GM23338 (cell line): ENCODE results near the gene CCDC27. TPM values are rescaled to one million over a fixed set of nuclear protein-coding genes. Genes with fewer than 3 reads are reported as not detected.

Experiments
- ATAC-seq: fragments of 200-7000 bp; cut with Tn5 transposase; 3 replicates; pipeline ENCODE4 v1.9.1; 2020
- DNase-seq: peaks from one replicate; pipeline ENCODE4 v3.0.0-alpha.2; 2015; ENCODE audit warnings: low spot score
- H2AFZ ChIP-seq: fragments of 200-600 bp; sonication (generic); 2 replicates; pipeline ENCODE4 v1.8.0; 2016; ENCODE audit warnings: antibody characterized with exemption, mild to moderate bottlenecking, moderate library complexity
- H3F3A ChIP-seq: fragments of 200-600 bp; sonication (generic); replicated peaks from 2 replicates; pipeline ENCODE4 v1.8.0; 2017; ENCODE audit warnings: antibody characterized with exemption, mixed run types, low read depth
- H3K27ac ChIP-seq: fragments of 200-600 bp; sonication (generic); 2 replicates; pipeline ENCODE4 v1.6.1; 2016; ENCODE audit warnings: low read depth
- H3K27me3 ChIP-seq: fragments of 200-600 bp; sonication (generic); 2 replicates; pipeline ENCODE4 v1.8.0; 2016; ENCODE audit warnings: mild to moderate bottlenecking, mixed run types, moderate library complexity; ENCODE audit not compliant: insufficient read depth
- H3K36me3 ChIP-seq: fragments of 200-600 bp; sonication (generic); 2 replicates; pipeline ENCODE4 v1.8.0; 2016; ENCODE audit warnings: mild to moderate bottlenecking; ENCODE audit not compliant: insufficient read depth
- H3K4me1 ChIP-seq: fragments of 200-600 bp; sonication (generic); 2 replicates; pipeline ENCODE4 v1.8.0; 2016; ENCODE audit warnings: mild to moderate bottlenecking, moderate library complexity; ENCODE audit not compliant: insufficient read depth
- H3K4me2 ChIP-seq: fragments of 200-600 bp; sonication (generic); 2 replicates; pipeline ENCODE4 v1.7.1; 2017; ENCODE audit warnings: mixed run types
- H3K4me3 ChIP-seq: fragments of 200-600 bp; sonication (generic); 2 replicates; pipeline ENCODE4 v1.6.1; 2016; ENCODE audit warnings: mixed run types
- H3K79me2 ChIP-seq: fragments of 200-600 bp; sonication (generic); replicated peaks from 2 replicates; pipeline ENCODE4 v1.8.0; 2017; ENCODE audit warnings: mild to moderate bottlenecking; ENCODE audit not compliant: insufficient read depth
- H3K9me2 ChIP-seq: fragments of 200-600 bp; sonication (generic); 2 replicates; pipeline ENCODE4 v1.8.0; 2017; ENCODE audit not compliant: insufficient read depth
- H4K20me1 ChIP-seq: fragments of 200-600 bp; sonication (generic); replicated peaks from 2 replicates; pipeline ENCODE4 v1.8.0; 2017; ENCODE audit warnings: mild to moderate bottlenecking; ENCODE audit not compliant: insufficient read depth
- H3K27ac Mint-ChIP-seq: 2 replicates; pipeline ENCODE4 v1.8.0; 2020; ENCODE audit warnings: inconsistent platforms, mild to moderate bottlenecking, moderate library complexity, mixed read lengths
- H3K27me3 Mint-ChIP-seq: 3 replicates; pipeline ENCODE4 v1.8.0; 2022; ENCODE audit warnings: low read depth, mild to moderate bottlenecking, moderate library complexity, mixed read lengths, inconsistent platforms; ENCODE audit not compliant: insufficient read depth, poor library complexity
- H3K36me3 Mint-ChIP-seq: 3 replicates; pipeline ENCODE4 v1.8.0; 2021; ENCODE audit warnings: low read depth, mild to moderate bottlenecking, inconsistent platforms, moderate library complexity, mixed read lengths
- H3K4me1 Mint-ChIP-seq: 3 replicates; pipeline ENCODE4 v1.8.0; 2020; ENCODE audit warnings: mild to moderate bottlenecking, inconsistent platforms, mixed read lengths
- H3K4me3 Mint-ChIP-seq: 3 replicates; pipeline ENCODE4 v1.8.0; 2021; ENCODE audit warnings: moderate library complexity, mild to moderate bottlenecking, inconsistent platforms, mixed read lengths
- H3K9me3 Mint-ChIP-seq: 3 replicates; pipeline ENCODE4 v1.8.0; 2020; ENCODE audit warnings: moderate library complexity, mild to moderate bottlenecking, inconsistent platforms, mixed read lengths
- CREB1 ChIP-seq: fragments of 250-450 bp; sonication (Bioruptor Pico); IDR thresholded peaks from 2 replicates; pipeline ENCODE4 v1.5.0; 2020; ENCODE audit warnings: low read depth, mild to moderate bottlenecking, moderate library complexity
- EZH2phosphoT487 ChIP-seq: fragments of 200-600 bp; sonication (generic); IDR thresholded peaks from one replicate; pipeline ENCODE4 v1.8.1; 2018; ENCODE audit warnings: antibody characterized with exemption; ENCODE audit not compliant: unreplicated experiment
- JUNB ChIP-seq: IDR thresholded peaks from one replicate; pipeline ENCODE4 v1.6.1; 2016; ENCODE audit warnings: antibody characterized with exemption; ENCODE audit not compliant: unreplicated experiment
- NANOG ChIP-seq: IDR thresholded peaks from 2 replicates; pipeline ENCODE4 v1.6.1; 2016; ENCODE audit warnings: antibody characterized with exemption, borderline replicate concordance
- POLR2AphosphoS5 ChIP-seq: IDR thresholded peaks from 2 replicates; pipeline ENCODE4 v1.6.1; 2016; ENCODE audit warnings: antibody characterized with exemption, low read depth
- STAT1 ChIP-seq: IDR thresholded peaks from one replicate; pipeline ENCODE4 v1.6.1; 2016; ENCODE audit warnings: antibody characterized with exemption; ENCODE audit not compliant: unreplicated experiment
- ZNF114 ChIP-seq: fragments of 250-450 bp; sonication (Bioruptor Pico); IDR thresholded peaks from 2 replicates; pipeline ENCODE4 v1.5.0; 2020; ENCODE audit warnings: mild to moderate bottlenecking, moderate library complexity
- ZNF331 ChIP-seq: fragments of 250-450 bp; sonication (Bioruptor Pico); IDR thresholded peaks from 2 replicates; pipeline ENCODE4 v1.5.0; 2020; ENCODE audit warnings: low read depth, mild to moderate bottlenecking, moderate library complexity
- polyA plus RNA-seq: library from polyadenylated mRNA; unstranded; fragments of >200 nt; fragmentation: Nextera tagmentation; extraction: Ambion mirVana; gene quantifications from 2 replicates; pipeline ENCODE4 v1.2.1, GENCODE V29; 2016
- total RNA-seq: library from RNA; depleted of rRNA; stranded (reverse); fragments of >200 nt; shearing (Covaris generic); gene quantifications from 2 replicates; pipeline ENCODE4 v1.2.3, GENCODE V29; 2014
- TF ChIP-seq, protein P1 (sequence below), 2 experiments: fragments of 200-600 bp in 1 of 2; sonication (generic) in 1 of 2; conservative IDR thresholded peaks; 2 replicates each; pipeline versions ENCODE4 v1.5.1 to v1.6.1; 2016 to 2017; ENCODE audit warnings: antibody characterized with exemption in 2 of 2, low read depth in 2 of 2, mild to moderate bottlenecking in 2 of 2, moderate library complexity in 1 of 2
- TF ChIP-seq, protein P2 (sequence below): IDR thresholded peaks from one replicate; pipeline ENCODE4 v1.6.1; 2018; ENCODE audit warnings: antibody characterized with exemption; ENCODE audit not compliant: unreplicated experiment
- TF ChIP-seq, protein P3 (sequence below): IDR thresholded peaks from 2 replicates; pipeline ENCODE4 v1.6.1; 2016; ENCODE audit warnings: antibody characterized with exemption

Gene CCDC27
- total and polyA plus RNA-seq, 2 experiments from 2014 or later, result 0.18 to 0.45 TPM

DNA sequence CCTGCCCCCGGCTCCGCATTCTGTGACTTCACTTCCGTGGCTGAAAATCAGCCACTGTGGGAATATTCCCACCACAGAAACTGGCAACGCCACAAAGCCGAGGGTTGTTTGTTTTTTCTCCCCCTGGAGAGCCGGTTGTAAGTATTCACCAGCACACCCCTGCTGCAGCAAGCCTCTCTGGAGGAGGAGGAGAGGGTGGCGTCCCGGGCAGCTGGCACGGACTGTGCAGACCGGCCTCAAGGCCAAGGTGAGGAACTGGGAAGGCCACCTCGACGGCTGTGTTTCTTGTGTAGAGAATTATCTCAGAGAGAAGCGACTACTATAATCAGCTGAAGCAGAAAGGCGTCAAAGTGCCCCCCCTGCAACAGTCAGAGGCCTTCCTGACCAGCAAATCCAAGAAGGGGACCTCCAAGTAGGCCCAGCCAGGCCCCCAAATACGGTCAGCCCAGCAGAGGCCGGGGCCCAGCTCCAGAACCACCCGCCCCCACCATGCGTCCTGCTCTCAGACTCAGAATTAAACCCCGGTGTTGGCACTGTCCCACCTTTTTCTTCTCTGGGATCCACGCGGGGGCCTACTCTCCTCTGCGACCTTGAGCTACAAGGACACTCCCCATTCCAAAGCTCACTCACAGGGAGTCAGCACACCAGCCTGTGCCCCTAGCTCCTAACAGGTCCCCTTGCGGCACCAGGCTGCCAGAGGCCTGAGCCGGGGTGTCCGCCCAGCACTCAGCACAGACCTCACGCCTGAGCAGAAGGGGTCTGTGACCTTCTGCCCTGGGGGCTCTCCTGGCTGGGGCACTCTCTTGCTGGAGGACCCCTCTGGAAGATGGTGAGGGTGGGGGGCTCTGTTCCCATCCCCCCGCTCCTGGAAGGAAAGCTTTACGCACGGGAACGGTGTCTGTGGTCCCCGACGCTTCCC, 19.1 kb downstream of the CCDC27 start:
- Mint-ChIP-seq H3K27me3 (peaks cover 11% of the 10 kb centered on the region), H3K36me3 (peaks cover 6% of the 10 kb centered on the region; the same call in 2 of the 3 replicates), H3K27ac (no peak overlapping the region), H3K4me3 (peak overlapping the region; percentile 69), H3K9me3 (peaks cover 14% of the 10 kb centered on the region), H3K4me1 (peaks cover 19% of the 10 kb centered on the region)
- Histone ChIP-seq H3K27ac (no peak overlapping the region), H3K4me2 (peak overlapping the region; percentile 88), H3K36me3 (no peaks in the 10 kb centered on the region), H3K4me1 (peaks cover 13% of the 10 kb centered on the region; the same call in 1 of the 2 replicates), H3F3A (peaks cover 3% of the 10 kb centered on the region; the same call in 1 of the 2 replicates), H3K79me2 (no peaks in the 10 kb centered on the region), H2AFZ (peak overlapping the region; percentile 87), H3K9me2 (no peaks in the 10 kb centered on the region), H3K27me3 (no peaks in the 10 kb centered on the region), H4K20me1 (no peaks in the 10 kb centered on the region), H3K4me3 (peak overlapping the region; percentile 64)
- no peak for TF ChIP-seq EZH2phosphoT487
- no peak for TF ChIP-seq STAT1
- TF ChIP-seq POLR2AphosphoS5, result no peak
- no peak for TF ChIP-seq ZNF114 (CRISPR knock-in tag)
- TF ChIP-seq NANOG, result no peak
- no peak for TF ChIP-seq ZNF331 (CRISPR knock-in tag)
- TF ChIP-seq, protein P1, sequence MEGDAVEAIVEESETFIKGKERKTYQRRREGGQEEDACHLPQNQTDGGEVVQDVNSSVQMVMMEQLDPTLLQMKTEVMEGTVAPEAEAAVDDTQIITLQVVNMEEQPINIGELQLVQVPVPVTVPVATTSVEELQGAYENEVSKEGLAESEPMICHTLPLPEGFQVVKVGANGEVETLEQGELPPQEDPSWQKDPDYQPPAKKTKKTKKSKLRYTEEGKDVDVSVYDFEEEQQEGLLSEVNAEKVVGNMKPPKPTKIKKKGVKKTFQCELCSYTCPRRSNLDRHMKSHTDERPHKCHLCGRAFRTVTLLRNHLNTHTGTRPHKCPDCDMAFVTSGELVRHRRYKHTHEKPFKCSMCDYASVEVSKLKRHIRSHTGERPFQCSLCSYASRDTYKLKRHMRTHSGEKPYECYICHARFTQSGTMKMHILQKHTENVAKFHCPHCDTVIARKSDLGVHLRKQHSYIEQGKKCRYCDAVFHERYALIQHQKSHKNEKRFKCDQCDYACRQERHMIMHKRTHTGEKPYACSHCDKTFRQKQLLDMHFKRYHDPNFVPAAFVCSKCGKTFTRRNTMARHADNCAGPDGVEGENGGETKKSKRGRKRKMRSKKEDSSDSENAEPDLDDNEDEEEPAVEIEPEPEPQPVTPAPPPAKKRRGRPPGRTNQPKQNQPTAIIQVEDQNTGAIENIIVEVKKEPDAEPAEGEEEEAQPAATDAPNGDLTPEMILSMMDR (conservative IDR thresholded peaks at IDR 0.05; ENCODE audit: low read depth in 2 of 2), result no peak
- TF ChIP-seq CREB1 (CRISPR knock-in tag), result no peak
- no peak for TF ChIP-seq JUNB
- TF ChIP-seq, protein P2, sequence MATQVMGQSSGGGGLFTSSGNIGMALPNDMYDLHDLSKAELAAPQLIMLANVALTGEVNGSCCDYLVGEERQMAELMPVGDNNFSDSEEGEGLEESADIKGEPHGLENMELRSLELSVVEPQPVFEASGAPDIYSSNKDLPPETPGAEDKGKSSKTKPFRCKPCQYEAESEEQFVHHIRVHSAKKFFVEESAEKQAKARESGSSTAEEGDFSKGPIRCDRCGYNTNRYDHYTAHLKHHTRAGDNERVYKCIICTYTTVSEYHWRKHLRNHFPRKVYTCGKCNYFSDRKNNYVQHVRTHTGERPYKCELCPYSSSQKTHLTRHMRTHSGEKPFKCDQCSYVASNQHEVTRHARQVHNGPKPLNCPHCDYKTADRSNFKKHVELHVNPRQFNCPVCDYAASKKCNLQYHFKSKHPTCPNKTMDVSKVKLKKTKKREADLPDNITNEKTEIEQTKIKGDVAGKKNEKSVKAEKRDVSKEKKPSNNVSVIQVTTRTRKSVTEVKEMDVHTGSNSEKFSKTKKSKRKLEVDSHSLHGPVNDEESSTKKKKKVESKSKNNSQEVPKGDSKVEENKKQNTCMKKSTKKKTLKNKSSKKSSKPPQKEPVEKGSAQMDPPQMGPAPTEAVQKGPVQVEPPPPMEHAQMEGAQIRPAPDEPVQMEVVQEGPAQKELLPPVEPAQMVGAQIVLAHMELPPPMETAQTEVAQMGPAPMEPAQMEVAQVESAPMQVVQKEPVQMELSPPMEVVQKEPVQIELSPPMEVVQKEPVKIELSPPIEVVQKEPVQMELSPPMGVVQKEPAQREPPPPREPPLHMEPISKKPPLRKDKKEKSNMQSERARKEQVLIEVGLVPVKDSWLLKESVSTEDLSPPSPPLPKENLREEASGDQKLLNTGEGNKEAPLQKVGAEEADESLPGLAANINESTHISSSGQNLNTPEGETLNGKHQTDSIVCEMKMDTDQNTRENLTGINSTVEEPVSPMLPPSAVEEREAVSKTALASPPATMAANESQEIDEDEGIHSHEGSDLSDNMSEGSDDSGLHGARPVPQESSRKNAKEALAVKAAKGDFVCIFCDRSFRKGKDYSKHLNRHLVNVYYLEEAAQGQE, result no peak
- TF ChIP-seq, protein P3, sequence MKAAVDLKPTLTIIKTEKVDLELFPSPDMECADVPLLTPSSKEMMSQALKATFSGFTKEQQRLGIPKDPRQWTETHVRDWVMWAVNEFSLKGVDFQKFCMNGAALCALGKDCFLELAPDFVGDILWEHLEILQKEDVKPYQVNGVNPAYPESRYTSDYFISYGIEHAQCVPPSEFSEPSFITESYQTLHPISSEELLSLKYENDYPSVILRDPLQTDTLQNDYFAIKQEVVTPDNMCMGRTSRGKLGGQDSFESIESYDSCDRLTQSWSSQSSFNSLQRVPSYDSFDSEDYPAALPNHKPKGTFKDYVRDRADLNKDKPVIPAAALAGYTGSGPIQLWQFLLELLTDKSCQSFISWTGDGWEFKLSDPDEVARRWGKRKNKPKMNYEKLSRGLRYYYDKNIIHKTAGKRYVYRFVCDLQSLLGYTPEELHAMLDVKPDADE, result no peak
- ATAC-seq (peak; percentile 37), DNase-seq (no peak)
